T47D (cell line): ENCODE results near the gene ESR1.
A peak's percentile ranks its signal among the peaks of the same experiment; 100 is the strongest.

Source experiments
- DNase-seq, 2 experiments: peaks; one replicate each; pipeline versions ENCODE4 v3.0.0 to v3.0.0-alpha.2; 2011 to 2012; ENCODE audit warnings: low read depth in 1 of 2, low spot score in 1 of 2
- JUND ChIP-seq: IDR thresholded peaks from 2 replicates; pipeline ENCODE4 v1.6.1; 2012; ENCODE audit warnings: low read depth
- in situ Hi-C: cut with HindIII; loops from 2 replicates; pipeline ENCODE4 v1.10.0; 2016; ENCODE audit warnings: low sequenced_read_pairs, low pct_unique_long_range_greater_than_20kb

ESR1 gene

GRCh38 chr6:152117156-152118133 lies 310.0 kb downstream of the ESR1 start:
- DNase-seq: no peak
- no peak for TF ChIP-seq JUND
- in situ Hi-C loops: no loop called here

GRCh38 chr6:152118224-152118623 lies 310.7 kb downstream of the ESR1 start:
- in situ Hi-C loops: no loop called here

GRCh38 chr6:152118678-152119077 lies 311.2 kb downstream of the ESR1 start:
- DNase-seq: peak in 1 of 2 experiments; percentile 23
- no peak for TF ChIP-seq JUND
- in situ Hi-C loops: no loop called here

More at GRCh38 chr6:152118224-152118623, 310.7 kb downstream of the ESR1 start:
- no peak for TF ChIP-seq JUND
- no peak for DNase-seq

GRCh38 chr6:152119831-152120230 lies 312.3 kb downstream of the ESR1 start:
- in situ Hi-C loops: no loop called here
- no peak for TF ChIP-seq JUND
- no peak for DNase-seq

GRCh38 chr6:152121910-152122309 lies 314.4 kb downstream of the ESR1 start:
- no peak for TF ChIP-seq JUND
- no peak for DNase-seq
- in situ Hi-C loops: no loop called here

- in situ Hi-C loops: no loop called here
- no peak for TF ChIP-seq JUND
- DNase-seq: no peak
Observed at GRCh38 chr6:152122434-152122833, 315.0 kb downstream of the ESR1 start.

GRCh38 chr6:152123076-152123475 lies 315.6 kb downstream of the ESR1 start:
- no peak for TF ChIP-seq JUND
- no peak for DNase-seq
- in situ Hi-C loops: no loop called here

- in situ Hi-C loops: no loop called here
- peak; percentile 32 to 66 for DNase-seq
- no peak for TF ChIP-seq JUND
Observed at GRCh38 chr6:152124429-152125074, 317.1 kb downstream of the ESR1 start.

GRCh38 chr6:152127432-152128165 lies 320.1 kb downstream of the ESR1 start:
- TF ChIP-seq JUND: no peak
- in situ Hi-C loops: no loop called here
- peak in 1 of 2 experiments; percentile 8 for DNase-seq

GRCh38 chr6:152129691-152130151 lies 322.2 kb downstream of the ESR1 start:
- DNase-seq: no peak
- TF ChIP-seq JUND: no peak
- in situ Hi-C loops: no loop called here

GRCh38 chr6:152130441-152130840 lies 323.0 kb downstream of the ESR1 start:
- TF ChIP-seq JUND: no peak
- DNase-seq: no peak
- in situ Hi-C loops: no loop called here

GRCh38 chr6:152135755-152136448 lies 328.4 kb downstream of the ESR1 start:
- no peak for TF ChIP-seq JUND
- in situ Hi-C loops: no loop called here
- DNase-seq: no peak
